Activated CD8-positive, alpha-beta memory T cell treated with anti-CD3 and anti-CD28 coated beads for 1 hour (primary cell): ENCODE data around the gene DLGAP1.
"Not testable (repeated sequence)": the region's sequence is repeated elsewhere in the genome, so short reads cannot be mapped to it uniquely, and the experiment has no call there.

Experiments
- DNase-seq, 2 donors: peaks; one replicate each; pipeline ENCODE4 v3.0.0-alpha.2; 2020; ENCODE audit warnings: low read depth in 1 of 2; ENCODE audit errors: extremely low read depth in 1 of 2

Gene DLGAP1

DNA sequence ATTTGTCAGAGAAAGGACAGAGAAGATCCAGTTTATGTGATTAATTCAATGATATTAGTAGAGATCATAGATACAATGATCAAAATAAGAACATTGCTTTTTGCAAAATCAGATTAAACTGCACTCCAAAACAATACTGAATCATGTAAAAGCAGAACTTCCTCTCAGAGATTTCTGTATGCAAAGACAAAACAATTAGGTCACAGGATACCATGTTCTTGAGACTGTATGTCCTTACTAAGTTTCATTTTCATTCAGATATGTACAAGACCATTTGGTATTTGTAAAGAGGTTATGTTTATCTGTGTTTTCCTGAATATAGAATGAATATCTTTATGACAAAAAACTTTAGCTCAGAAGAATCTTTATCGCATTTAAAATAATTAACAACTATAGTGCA lies 161.8 kb downstream of the DLGAP1 start:
- no peak for DNase-seq

DNA sequence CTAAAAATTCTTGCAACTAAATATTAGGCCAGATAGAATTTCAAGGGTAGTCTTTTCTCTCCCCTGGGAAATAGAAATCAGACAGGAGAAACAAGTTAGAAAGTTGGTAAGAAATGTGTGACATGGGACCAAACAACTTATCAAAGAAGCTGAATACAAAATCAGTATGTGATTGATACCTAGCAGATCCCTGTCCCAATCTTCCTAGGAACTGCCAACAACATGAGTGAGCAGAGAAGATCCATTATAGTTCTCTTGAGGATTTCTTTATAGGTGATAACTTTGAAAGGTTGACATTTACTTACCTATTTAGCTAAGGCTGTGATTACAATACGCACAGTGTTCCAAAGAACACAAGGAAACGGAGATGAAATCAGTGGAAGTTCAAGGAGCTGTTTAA lies 162.4 kb downstream of the DLGAP1 start:
- no peak for DNase-seq

DNA sequence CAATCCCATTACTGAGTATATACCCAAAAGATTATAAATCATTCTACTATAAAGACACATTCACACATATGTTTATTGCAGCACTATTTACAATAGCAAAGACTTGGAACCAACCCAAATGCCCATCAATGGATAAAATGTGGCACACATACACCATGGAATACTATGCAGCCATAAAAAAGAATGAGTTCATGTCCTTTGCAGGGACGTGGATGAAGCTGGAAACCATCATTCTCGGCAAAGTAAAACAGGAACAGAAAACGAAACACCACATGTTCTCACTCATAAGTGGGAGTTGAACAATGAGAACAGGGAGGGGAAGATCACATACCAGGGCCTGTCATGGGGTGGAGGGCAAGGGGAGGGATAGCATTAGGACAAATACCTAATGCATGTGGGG lies 167.8 kb downstream of the DLGAP1 start:
- DNase-seq = not testable (repeated sequence)

DNA sequence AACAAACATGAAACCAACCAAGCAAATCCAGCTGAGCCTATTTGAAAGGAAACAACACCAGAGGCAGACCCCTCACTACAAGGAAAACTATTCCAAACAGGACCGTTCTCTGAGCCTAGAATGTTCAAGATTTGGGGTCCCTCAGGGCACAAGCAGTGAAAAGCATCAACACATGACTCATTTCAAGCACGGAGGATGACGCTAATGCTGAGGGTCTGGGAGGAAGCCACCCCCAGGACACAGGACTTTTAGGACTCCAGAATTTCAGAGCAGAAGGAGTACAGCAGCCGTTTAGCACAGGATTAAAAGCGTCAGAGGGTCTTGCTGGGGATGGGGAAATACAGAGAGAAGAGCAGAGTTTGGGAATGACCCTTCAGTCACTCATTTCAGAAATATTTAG lies 168.9 kb downstream of the DLGAP1 start:
- no peak for DNase-seq

DNA sequence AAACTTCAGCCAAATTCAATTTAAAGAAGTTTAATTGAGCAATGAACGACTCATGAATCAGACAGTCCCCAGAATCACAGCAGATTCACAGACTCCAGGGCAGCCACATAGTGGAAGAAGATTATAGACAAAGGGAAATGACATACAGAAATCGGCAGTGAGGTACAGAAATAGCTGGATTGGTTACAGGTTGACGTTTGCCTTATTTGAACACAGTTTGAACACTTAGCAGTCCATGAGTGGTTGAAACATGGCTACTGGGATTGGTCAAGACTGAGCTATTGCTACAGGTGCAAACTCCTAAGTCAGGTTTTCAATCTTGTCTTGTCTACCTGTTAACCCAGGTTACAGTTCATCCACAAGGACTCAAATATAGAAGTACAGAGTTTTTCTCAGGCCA lies 169.6 kb downstream of the DLGAP1 start:
- no peak for DNase-seq

DNA sequence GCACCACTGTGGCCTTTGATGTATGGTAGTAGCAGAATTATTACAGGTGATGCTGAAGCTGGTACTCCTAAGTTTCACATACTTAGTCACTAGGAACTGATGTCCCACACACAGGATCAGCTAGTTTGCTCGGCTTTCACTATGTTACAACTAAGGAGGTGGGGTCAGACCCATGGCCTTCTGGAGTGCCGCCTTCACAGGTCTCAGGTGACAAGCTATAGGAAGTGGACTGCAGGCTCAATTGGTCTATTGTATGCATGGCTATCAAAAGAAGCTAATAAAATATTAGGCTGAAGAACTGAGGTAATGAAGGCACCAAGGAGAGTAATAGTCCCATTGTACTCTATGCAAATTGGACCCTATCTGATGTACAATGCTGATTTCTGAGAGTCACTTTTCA lies 170.6 kb downstream of the DLGAP1 start:
- DNase-seq = no peak

DNA sequence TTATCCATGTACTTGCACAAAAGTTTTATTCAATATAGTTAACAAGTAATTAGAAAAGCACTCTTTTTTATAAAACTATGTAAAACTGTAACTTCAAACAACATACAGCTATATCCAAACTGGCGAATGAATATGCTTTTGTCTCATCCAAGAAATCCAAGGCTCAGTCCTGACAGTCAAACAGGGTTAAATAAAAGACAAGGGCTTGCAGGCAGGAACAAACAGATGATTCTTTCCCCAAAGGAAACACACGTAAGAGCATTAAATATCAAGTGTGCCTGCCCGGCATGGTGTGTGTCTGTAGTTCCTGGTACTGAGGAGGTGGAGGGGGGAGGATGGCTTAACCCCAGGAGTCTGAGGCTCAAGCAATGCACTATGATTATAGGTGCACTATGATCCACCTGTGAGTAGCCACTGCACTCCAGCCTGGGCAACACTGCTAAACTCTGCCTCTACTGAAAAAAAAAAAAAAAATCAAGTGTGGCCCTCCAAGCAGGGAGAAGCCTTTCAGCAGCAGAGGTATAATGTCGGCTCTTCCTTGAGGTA lies 171.3 kb downstream of the DLGAP1 start:
- no peak for DNase-seq

DNA sequence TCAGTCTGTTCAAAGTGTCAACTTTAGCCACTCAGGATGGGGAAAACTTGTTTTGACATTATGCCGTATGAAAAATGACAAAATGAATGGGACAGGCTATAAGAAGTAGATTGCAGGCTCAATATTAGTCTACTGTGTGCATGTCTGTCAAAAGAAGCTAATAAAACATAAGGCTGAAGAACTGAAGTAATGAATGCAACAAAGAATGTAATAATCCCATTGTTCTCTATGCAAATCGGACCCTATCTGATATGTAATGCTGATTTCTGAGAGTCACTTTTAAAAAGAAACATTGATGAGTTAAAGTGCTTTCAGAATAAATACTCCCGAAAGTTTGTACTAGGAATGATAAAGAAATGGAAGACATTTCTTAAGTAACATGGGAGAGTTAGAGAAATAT lies 172.2 kb downstream of the DLGAP1 start:
- no peak for DNase-seq

DNA sequence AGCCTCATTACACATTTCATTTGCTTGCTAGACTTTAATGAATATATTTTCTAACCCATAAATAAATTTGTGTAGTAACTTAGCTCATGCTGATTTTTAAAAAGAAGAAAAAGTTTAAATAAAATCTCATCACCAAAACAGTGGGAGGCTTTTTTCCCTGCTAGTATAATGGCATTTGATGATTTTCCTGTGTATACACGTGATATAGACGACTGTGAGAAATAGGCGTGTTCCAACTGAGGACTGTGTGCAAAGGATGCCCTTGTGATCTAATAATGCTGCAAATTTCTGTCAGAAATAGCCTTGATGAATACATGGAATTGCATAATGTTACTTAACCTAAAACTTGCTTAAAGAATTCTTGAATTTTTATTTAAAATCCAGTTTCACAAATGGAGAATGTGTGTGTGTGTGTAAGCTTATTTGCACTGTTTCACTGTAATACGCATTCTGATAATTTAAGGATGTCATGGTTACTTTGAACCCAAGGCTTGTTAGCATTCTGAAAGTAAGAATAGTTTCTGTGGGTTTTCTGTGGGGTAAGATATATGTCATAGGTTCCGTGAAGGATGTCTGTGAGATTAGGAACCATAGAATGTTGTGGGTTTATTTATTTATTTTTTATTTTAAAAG lies 178.0 kb downstream of the DLGAP1 start:
- no peak for DNase-seq

DNA sequence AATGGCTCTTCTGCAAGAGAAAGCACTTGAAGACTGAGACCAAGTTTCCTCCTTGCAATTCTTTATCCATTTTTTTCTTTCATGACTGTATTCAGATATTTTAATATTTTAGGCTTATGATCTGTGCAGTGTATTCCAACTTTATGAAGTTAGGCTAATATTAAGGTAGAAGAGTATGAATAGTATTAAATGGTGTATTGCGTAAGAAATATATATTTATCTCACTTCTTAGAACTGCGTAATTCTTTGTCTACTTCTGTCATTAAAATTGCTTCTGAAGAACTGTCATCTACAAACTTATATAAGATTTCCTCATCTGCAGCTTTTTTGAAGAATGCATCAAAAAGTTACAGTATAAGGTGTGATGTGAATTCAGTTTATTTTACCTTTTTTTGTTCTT lies 183.2 kb downstream of the DLGAP1 start:
- no peak for DNase-seq

DNA sequence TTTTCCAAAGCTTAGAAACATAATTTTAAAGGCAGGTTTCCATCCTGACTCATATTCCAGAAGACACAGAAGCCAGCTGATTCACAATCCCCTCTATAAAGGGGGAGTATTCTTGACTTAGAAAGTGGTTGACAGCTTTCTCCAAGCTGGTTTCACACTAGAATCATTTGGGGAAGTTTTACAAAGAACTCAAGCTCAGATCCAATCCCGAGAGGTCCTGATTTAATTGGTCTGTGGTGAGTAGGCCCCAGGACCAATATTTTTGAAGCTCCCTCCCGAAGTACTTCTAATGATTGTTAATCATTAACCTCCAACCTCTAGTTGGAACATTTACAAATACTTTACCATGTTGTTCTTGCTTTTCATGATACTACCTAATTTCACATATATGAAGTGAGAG lies 184.1 kb downstream of the DLGAP1 start:
- DNase-seq = no peak

DNA sequence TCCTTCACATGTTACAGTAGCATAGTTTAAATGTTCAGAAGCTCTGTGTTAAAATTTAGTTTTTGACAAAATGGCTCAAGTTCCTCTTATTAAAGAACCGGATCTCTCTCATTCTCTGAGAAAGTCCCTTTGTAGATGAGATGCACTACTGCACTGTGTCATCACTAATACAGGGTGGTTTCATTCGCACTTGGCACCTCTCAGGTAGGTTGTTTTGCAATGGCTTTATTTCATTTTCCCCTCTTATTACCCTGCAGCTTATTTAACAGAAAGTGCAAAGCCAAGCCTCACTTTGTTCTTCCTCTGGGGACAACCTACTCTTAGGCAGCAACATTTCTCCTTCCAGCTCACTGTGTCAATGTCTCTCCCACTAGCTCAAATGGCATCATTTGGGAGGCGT lies 185.1 kb downstream of the DLGAP1 start:
- no peak for DNase-seq

DNA sequence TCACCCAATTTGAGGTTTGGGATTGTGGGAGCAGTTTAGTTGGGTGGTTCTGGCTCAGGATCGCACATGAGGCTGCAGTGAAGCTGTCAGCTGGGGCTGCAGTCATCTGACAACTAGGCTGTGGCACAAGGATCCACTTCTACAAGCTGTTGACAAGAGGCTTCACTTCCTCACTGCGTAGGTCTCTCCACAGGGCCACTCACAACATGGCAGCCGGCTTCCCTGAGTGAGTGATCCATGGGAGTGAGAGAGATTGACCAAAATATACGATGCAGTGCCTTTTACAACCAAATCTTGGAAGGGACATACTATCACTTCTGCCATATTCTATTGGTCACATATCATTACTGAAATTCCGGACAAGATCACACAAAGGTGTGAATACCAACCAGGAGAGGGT lies 187.5 kb downstream of the DLGAP1 start:
- DNase-seq = no peak

DNA sequence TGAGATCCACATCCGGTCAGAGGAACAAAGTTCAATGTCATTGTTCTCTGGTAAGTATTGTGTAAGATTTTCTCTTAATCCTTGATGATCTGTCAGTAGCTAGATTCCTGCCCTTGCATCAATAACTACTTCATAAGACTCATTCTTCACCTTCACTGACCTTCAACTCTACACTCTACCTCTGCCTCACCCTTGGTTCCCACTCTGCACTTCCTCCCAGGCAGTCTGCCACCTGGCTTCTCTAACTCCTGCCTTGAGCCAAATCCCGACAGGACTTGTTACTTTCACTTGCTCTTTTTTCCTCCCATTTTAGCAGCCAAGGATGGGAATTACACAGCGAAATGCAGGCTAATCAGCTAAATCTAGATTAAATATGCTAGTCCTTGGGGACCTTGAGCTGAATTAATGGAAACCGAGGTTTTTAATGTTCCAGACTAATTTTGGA lies 190.7 kb downstream of the DLGAP1 start:
- no peak for DNase-seq

DNA sequence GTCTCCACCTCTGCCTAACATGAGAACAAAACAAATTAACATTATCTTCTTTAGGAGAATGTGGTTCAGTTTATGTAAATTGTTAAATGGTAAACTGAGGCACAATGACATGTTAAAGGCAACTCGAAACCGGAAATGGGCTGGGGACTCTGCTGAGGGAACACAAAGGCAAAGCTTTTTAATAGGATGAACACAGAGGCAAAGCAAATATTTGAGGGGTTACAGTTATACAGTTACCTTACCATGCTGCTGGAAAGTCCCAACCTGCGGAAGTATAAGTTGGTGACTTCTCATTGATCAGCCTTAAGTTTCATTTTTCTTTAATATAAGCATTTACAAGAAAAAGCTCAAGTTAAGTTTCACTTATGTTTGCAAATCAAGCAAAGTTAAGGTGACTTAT lies 195.0 kb downstream of the DLGAP1 start:
- no peak for DNase-seq

DNA sequence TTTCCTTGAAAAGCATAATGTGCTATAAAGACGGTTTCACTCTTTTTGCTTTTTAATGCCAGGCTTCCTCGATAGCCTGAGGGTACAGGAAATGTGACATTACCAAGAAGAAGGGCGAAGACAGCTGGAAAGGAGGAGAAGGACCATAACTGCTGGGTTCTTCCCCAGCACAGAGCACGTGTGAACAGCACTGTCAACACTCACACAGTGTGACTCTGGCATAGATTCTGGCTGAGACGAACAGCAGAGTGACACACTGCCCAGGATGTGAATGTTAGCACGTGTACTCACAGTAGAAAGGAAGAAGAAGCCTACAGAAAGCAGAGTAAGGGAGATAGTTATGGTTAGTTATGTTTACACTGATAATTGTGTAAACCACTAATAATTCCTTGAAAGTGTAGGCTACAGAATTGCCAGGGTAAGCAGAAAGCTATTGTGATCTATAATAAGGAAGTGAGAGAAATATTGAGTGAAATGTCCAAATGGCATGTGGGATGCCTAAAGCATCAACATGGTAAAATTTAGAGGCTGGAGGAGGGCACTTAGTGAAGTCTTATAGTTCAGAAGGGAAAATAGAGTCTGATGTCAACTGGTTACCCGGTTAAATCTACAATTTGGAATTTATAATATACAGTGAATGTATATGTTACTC lies 198.2 kb downstream of the DLGAP1 start:
- no peak for DNase-seq

DNA sequence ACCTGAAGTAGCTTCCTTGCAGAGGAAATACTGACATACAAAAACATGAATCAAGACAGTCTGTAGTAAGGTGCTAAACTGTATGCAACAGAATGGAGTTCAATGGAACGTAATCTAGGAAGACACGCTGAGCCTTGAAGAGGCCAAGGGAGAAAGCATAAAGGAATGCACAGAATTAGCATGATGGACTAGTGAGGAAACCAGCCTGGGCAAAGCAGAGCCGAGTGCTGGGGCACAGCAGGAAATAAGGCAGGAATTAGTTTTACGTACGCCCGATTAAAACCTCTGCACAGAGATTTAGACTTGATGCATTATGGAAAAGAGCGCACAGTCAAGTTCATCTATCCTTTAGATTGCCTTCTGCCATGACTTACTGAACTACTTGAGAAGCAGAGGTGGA lies 200.3 kb downstream of the DLGAP1 start:
- no peak for DNase-seq

DNA sequence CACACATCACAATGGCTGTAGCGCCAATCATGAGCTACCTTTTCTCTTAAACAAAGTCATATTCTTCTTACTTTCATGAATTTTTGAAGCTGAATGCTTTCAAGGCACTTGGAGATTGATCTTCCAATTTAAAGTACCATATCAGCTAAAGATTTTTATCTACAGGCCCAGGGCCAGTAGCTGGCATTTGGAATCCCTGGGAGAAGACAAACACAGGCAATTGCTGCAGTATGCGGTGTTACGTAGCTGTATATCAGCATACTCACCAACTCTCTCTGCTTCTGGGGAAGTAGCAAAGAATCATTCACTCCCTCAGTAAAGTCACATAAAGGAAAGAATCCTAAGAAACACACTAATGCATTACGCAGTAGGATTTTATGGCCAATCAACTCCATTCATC lies 202.3 kb downstream of the DLGAP1 start:
- DNase-seq = no peak

DNA sequence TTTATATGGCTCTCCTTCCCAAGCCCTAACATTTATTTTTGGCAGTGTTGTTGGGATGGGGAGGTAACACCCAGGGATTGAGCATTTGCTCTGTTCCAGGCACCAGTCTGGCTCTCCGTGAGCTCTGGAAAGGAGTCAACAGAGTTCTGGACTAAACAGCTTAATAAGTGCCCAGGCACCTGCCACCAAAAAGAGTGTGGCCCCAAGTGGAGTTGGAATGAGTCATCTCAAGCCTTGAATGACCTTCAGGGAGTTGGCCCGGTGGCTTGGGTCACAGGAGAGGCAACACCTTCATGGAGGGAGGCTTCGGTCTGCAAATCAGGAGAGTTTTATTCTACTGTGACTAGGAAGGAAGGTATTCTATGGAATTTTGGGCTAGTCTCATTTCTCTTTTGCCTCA lies 203.2 kb downstream of the DLGAP1 start:
- no peak for DNase-seq

DNA sequence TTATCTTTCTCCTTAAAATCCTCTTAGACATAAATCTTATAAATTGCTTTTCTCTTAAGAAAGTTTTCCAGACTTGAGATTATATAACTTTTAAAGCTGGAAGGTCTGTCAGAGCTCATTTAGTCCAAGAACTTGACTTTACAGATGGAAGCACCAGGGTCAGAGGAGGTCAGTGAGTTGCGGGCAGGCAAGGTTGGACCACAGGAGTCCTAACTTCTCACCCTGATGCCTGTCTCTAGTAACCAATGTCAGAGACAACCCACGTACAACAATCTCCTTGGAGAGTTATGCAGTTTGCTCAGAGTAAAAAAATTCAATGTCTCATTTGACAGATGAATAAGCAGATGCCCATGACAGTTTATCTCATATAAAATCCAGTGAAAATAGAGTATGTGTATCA lies 203.9 kb downstream of the DLGAP1 start:
- DNase-seq = no peak

DNA sequence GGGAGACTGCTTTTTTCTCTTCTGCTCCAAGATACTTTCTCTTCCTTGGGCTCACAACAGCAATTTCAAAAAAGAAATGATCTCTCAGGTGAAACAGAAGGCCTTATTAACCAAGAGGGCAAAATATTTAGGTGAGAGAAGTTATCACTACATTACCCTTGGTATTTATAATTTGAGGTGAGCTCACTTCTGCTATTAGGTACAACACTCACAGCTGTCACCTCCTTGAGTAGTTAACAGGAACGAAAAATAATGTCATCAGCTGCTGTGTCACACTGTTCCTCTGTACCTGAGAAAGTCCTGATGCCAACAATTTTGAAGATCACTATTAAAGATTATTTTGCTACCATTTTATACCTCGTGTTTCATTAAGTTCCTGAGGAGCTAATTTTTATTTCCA lies 205.0 kb downstream of the DLGAP1 start:
- DNase-seq = no peak

DNA sequence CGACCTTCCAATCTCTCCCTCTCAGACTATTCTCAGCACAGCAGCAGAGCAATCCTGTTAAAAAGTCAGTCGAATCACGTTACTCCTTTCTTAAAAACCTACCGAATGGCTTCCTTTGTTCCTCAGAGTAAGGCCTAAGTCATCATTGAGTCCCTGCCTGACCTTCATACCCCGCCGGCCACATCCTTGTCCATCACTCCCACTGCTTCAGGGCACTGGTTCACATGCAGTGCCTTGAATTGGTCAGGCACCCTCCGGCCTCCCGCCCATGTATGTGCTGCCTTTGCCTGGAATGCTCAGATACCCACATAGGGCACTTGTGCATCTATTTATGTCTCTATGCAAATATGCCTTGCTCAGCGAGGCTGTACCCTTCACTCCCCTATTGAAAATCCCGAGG lies 206.4 kb downstream of the DLGAP1 start:
- no peak for DNase-seq

DNA sequence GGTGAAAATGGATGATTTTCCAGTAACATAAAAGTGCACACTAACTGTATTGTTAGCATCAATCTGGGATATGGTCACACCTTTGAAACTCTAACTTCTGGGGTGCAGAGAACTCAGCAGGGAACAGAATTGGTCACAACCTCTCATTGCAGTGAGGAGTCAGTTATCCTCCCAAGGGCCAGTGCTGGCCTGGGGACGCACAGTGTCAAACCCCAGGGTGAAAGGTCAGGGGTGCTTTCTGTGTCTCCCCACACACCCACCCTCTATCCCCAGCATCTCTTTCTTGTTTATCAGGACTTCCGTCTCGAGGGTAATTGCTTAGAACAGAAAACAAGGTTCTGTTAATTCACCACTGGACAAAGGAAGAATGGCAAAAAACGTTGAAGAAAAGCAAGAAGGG lies 208.7 kb downstream of the DLGAP1 start:
- no peak for DNase-seq
